Ishikawa (cell line): ENCODE measurements around the gene ARL3.

Experiments used
- CEBPB ChIP-seq: IDR thresholded peaks from 2 replicates; pipeline ENCODE4 v1.6.1; 2012
- CREB1 ChIP-seq: IDR thresholded peaks from 2 replicates; pipeline ENCODE4 v1.6.1; 2012; ENCODE audit warnings: low read depth
- EGR1 ChIP-seq: IDR thresholded peaks from 2 replicates; pipeline ENCODE4 v1.6.1; 2012
- EP300 ChIP-seq: IDR thresholded peaks from 2 replicates; pipeline ENCODE4 v1.6.1; 2012; ENCODE audit warnings: borderline replicate concordance
- MAX ChIP-seq: IDR thresholded peaks from 2 replicates; pipeline ENCODE4 v1.6.1; 2012
- NFIC ChIP-seq: IDR thresholded peaks from 2 replicates; pipeline ENCODE4 v1.6.1; 2012
- RAD21 ChIP-seq: IDR thresholded peaks from 2 replicates; pipeline ENCODE4 v1.6.1; 2012; ENCODE audit warnings: low read depth
- REST ChIP-seq: IDR thresholded peaks from 2 replicates; pipeline ENCODE4 v1.6.1; 2012; ENCODE audit warnings: low read depth, mild to moderate bottlenecking
- TAF1 ChIP-seq: IDR thresholded peaks from 2 replicates; pipeline ENCODE4 v1.6.1; 2012; ENCODE audit warnings: low read depth, mild to moderate bottlenecking
- TCF12 ChIP-seq: IDR thresholded peaks from 2 replicates; pipeline ENCODE4 v1.6.1; 2012; ENCODE audit warnings: low read depth
- TEAD4 ChIP-seq: IDR thresholded peaks from 2 replicates; pipeline ENCODE4 v1.6.1; 2012
- USF1 ChIP-seq: IDR thresholded peaks from 2 replicates; pipeline ENCODE4 v1.6.1; 2012

- TF ChIP-seq CREB1 (no peak), NFIC (no peak), REST (no peak), TEAD4 (no peak), EGR1 (no peak), MAX (no peak), RAD21 (no peak), TCF12 (no peak), USF1 (no peak), TAF1 (no peak), CEBPB (no peak), EP300 (no peak)
These were observed 48.2 kb downstream of the ARL3 start for GRCh38 chr10:102665904-102666509.
